Measurements from ENCODE around the gene EPAS1. TPM values are rescaled to one million over a fixed set of nuclear protein-coding genes. Genes with fewer than 3 reads are reported as not detected.

EPAS1 gene
- total RNA-seq, 1 experiment from 2014 or later, result 127 TPM

GRCh38 chr2:46339676-46340459 lies 42.7 kb downstream of the EPAS1 start:
- no peaks in the 10 kb centered on the region for H3K27me3 ChIP-seq (ENCODE audit: insufficient read depth, low read depth)
- peaks cover 23% of the 10 kb centered on the region for H3K4me1 ChIP-seq (replicated peaks; ENCODE audit: insufficient read depth)
- no peak overlapping the region for H3K27ac ChIP-seq
- TF ChIP-seq EZH2 (IDR thresholded peaks at IDR 0.05; ENCODE audit: low read depth) (no peak), CTCF (conservative IDR thresholded peaks at IDR 0.05) (no peak)
- H3K4me3 ChIP-seq, result no peak overlapping the region
- H3F3A ChIP-seq (ENCODE audit: insufficient read depth, low read depth), result peaks cover 25% of the 10 kb centered on the region; the same call in 1 of the 2 replicates
- no peak for DNase-seq
- H2AFZ ChIP-seq, result no peak overlapping the region
- CTCF ChIA-PET, result interaction anchor here (0.6 kb wide), 1 partner anchor 90 kb away, joined by 3 read pairs; no protein-coding TSS in a partner anchor
- H3K9me3 ChIP-seq (ENCODE audit: insufficient read depth, low read depth), result no peaks in the 10 kb centered on the region
- no TSS peak for BruUV-seq (replicated peaks)
- no peaks in the 10 kb centered on the region for H3K9me2 ChIP-seq (ENCODE audit: insufficient read depth)
- peaks cover 100% of the 10 kb centered on the region for H3K79me2 ChIP-seq (ENCODE audit: low read depth)
- POLR2A ChIA-PET (ENCODE audit: unreplicated experiment), result no interaction called here
- intact Hi-C loops (cut with micrococcal nuclease; ENCODE audit: unreplicated experiment), result no loop called here
- peaks cover 95% of the 10 kb centered on the region for H4K20me1 ChIP-seq (ENCODE audit: insufficient read depth)
- 0 out of 2 replicates have a peak, but pooled peaks cover 4% of the 10 kb centered on the region for H3K36me3 ChIP-seq (ENCODE audit: low read depth)
- no peak overlapping the region for H3K4me2 ChIP-seq

- no TSS peak for BruUV-seq (replicated peaks)
- Histone ChIP-seq H2AFZ (no peak overlapping the region), H3K79me2 (ENCODE audit: low read depth) (peaks cover 100% of the 10 kb centered on the region), H3K4me2 (no peak overlapping the region), H4K20me1 (ENCODE audit: insufficient read depth) (peaks cover 93% of the 10 kb centered on the region), H3K4me3 (no peak overlapping the region), H3K4me1 (replicated peaks; ENCODE audit: insufficient read depth) (peaks cover 13% of the 10 kb centered on the region), H3K9me2 (ENCODE audit: insufficient read depth) (no peaks in the 10 kb centered on the region), H3K9me3 (ENCODE audit: insufficient read depth, low read depth) (no peaks in the 10 kb centered on the region), H3K27ac (no peak overlapping the region), H3K27me3 (ENCODE audit: insufficient read depth, low read depth) (no peaks in the 10 kb centered on the region), H3K36me3 (ENCODE audit: low read depth) (0 out of 2 replicates have a peak, but pooled peaks cover 4% of the 10 kb centered on the region), H3F3A (ENCODE audit: insufficient read depth, low read depth) (peaks cover 23% of the 10 kb centered on the region; the same call in 1 of the 2 replicates)
- CTCF ChIA-PET, result interaction anchor here (0.6 kb wide), 2 partner anchors 16 to 89 kb away, joined by 3 to 4 read pairs; no protein-coding TSS in a partner anchor
- DNase-seq, result no peak
- POLR2A ChIA-PET (ENCODE audit: unreplicated experiment), result no interaction called here
- TF ChIP-seq EZH2 (IDR thresholded peaks at IDR 0.05; ENCODE audit: low read depth) (no peak), CTCF (conservative IDR thresholded peaks at IDR 0.05) (no peak)
- intact Hi-C loops (cut with micrococcal nuclease; ENCODE audit: unreplicated experiment), result no loop called here
Observed at GRCh38 chr2:46340740-46341420, 43.7 kb downstream of the EPAS1 start.

DNA sequence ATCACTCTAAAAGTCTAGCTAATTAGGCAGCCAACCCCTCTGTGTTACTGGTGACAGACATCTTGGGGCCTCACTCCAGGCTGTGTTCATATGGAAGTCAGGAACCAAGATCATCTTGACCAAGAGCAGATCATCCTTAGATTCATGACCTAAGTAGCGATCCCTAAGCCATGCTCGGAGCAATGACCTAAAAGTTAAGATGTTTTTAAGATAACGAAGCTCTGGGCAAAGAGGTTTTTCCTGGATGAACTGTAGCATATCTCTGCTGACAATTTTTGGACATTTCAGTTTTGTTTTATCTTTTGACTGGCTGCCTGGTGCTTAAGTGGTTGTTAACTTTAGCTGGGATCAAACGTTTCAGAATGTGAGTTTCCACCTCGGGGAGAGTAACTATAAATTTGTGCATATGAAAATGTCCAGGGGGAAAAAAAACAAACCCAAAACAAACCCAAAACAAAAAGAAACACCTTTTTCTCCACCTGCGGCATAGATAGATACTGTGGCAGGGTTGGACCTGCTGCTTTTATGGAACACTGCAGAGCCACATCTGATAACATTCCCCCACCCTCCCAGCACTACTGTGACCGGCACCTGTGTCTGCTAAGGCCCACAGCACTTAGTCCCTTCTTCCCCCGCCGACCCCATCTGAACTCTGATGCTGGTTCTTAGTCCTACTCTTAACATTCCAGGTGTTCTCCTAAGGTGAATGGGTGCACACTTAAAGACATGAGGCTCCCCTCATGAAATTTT lies 45.5 kb downstream of the EPAS1 start:
- CTCF ChIA-PET, result no interaction called here
- TF ChIP-seq EZH2 (IDR thresholded peaks at IDR 0.05; ENCODE audit: low read depth) (no peak), CTCF (conservative IDR thresholded peaks at IDR 0.05) (no peak)
- intact Hi-C loops (cut with micrococcal nuclease; ENCODE audit: unreplicated experiment), result no loop called here
- peaks cover 7% of the 10 kb centered on the region; the same call in 1 of the 2 replicates for H3K36me3 ChIP-seq (ENCODE audit: low read depth)
- H3K4me3 ChIP-seq, result no peak overlapping the region
- H3K4me1 ChIP-seq (replicated peaks; ENCODE audit: insufficient read depth), result no peaks in the 10 kb centered on the region
- POLR2A ChIA-PET (ENCODE audit: unreplicated experiment), result no interaction called here
- H2AFZ ChIP-seq, result no peak overlapping the region
- H3K79me2 ChIP-seq (ENCODE audit: low read depth), result peaks cover 85% of the 10 kb centered on the region
- no peak overlapping the region for H3K4me2 ChIP-seq
- no peaks in the 10 kb centered on the region for H3K9me2 ChIP-seq (ENCODE audit: insufficient read depth)
- H3K9me3 ChIP-seq (ENCODE audit: insufficient read depth, low read depth), result no peaks in the 10 kb centered on the region
- no peak for DNase-seq
- peaks cover 20% of the 10 kb centered on the region; the same call in 1 of the 2 replicates for H3F3A ChIP-seq (ENCODE audit: insufficient read depth, low read depth)
- no peaks in the 10 kb centered on the region for H3K27me3 ChIP-seq (ENCODE audit: insufficient read depth, low read depth)
- no peak overlapping the region for H3K27ac ChIP-seq
- BruUV-seq (replicated peaks), result no TSS peak
- H4K20me1 ChIP-seq (ENCODE audit: insufficient read depth), result peaks cover 93% of the 10 kb centered on the region

Measured in PC-9 (cell line).